HCT116 (cell line): Measurements from ENCODE around the gene ADAMTS6.

Experiments
- CTCF ChIP-seq, 3 experiments: fragments of 200-600 bp in 1 of 3; sonication (generic) in 1 of 3; IDR thresholded peaks in 2 of 3; conservative IDR thresholded peaks in 1 of 3; 2 replicates each; pipeline ENCODE4 v1.5.1; 2012 to 2017; ENCODE audit warnings: low read depth in 2 of 3, low read length in 2 of 3, antibody characterized with exemption in 1 of 3, borderline replicate concordance in 1 of 3, control low read depth in 1 of 3, mild to moderate bottlenecking in 1 of 3, mixed read lengths in 1 of 3, mixed run types in 1 of 3, moderate library complexity in 1 of 3; ENCODE audit not compliant: insufficient read depth in 1 of 3
- POLR2A ChIP-seq: IDR thresholded peaks from 2 replicates; pipeline ENCODE4 v1.7.0; 2011; ENCODE audit warnings: borderline replicate concordance; ENCODE audit not compliant: insufficient read depth, insufficient read length; ENCODE audit errors: extremely low read depth
- SP1 ChIP-seq: IDR thresholded peaks from 2 replicates; pipeline ENCODE4 v1.6.1; 2012; ENCODE audit warnings: low read depth
- SRF ChIP-seq: IDR thresholded peaks from 2 replicates; pipeline ENCODE4 v1.6.1; 2012; ENCODE audit warnings: low read depth
- TCF7L2 ChIP-seq: IDR thresholded peaks from 2 replicates; pipeline ENCODE4 v1.7.0; 2011; ENCODE audit warnings: borderline replicate concordance, inconsistent platforms; ENCODE audit not compliant: insufficient read depth, insufficient read length; ENCODE audit errors: extremely low read depth

- TF ChIP-seq POLR2A (no peak), SP1 (no peak), CTCF (IDR thresholded peaks at IDR 0.05 in 2 of 3, conservative IDR thresholded peaks at IDR 0.05 in 1 of 3; ENCODE audit: borderline replicate concordance in 1 of 3, insufficient read depth in 1 of 3, low read depth in 2 of 3, low read length in 2 of 3) (no peak), TCF7L2 (no peak), SRF (no peak)
Observed at GRCh38 chr5:65229841-65230240, 251.9 kb downstream of the ADAMTS6 start.
